GM12873 (cell line): ENCODE measurements around the gene PCDHA4.

ENCODE experiments used
- CTCF ChIP-seq: IDR thresholded peaks from 2 replicates; pipeline ENCODE4 v1.5.1; 2012; ENCODE audit warnings: low read depth, mild to moderate bottlenecking, moderate library complexity, low read length, control low read depth; ENCODE audit not compliant: insufficient read depth; ENCODE audit errors: missing control alignments

Gene PCDHA4

GRCh38 chr5:140821375-140822280 lies 14.8 kb downstream of the PCDHA4 start, which contains the start of gene PCDHA5:
PCDHA5 (plus strand) TSS chr5:140821613.
- TF ChIP-seq CTCF = peak; percentile 26

- no peak for TF ChIP-seq CTCF
Measured at GRCh38 chr5:140822281-140822629, 15.4 kb downstream of the PCDHA4 start.

GRCh38 chr5:140823475-140823874 lies 16.6 kb downstream of the PCDHA4 start:
- TF ChIP-seq CTCF = no peak

- no peak for TF ChIP-seq CTCF
Measured at GRCh38 chr5:140827704-140828361, 21.0 kb downstream of the PCDHA4 start, which contains the start of gene PCDHA6. PCDHA6 (plus strand) TSS chr5:140827960; CDS start chr5:140828092, 132 bp downstream.

GRCh38 chr5:140828362-140828737 lies 21.5 kb downstream of the PCDHA4 start:
- TF ChIP-seq CTCF = no peak

- TF ChIP-seq CTCF = no peak
Measured at GRCh38 chr5:140833993-140834392, 27.1 kb downstream of the PCDHA4 start, which contains the start of gene PCDHA7. PCDHA7 (plus strand) TSS chr5:140834269; CDS start chr5:140834384, 115 bp downstream.
